ENCODE results near the gene UBR1. TPM values are rescaled to one million over a fixed set of nuclear protein-coding genes. Genes with fewer than 3 reads are reported as not detected.

The UBR1 gene
- total and polyA plus RNA-seq, 2 donors (not counting 3 experiments of a cell fraction or from before 2014, with no cell fraction given), result 5.3 to 26.9 TPM

GRCh38 chr15:43105077-43105736 is 631 bp downstream of the UBR1 start:
- Histone ChIP-seq H3K27me3 (ENCODE audit: control insufficient read depth in 2 of 2, insufficient read depth in 2 of 2, low read length in 2 of 2) (no peaks in the 10 kb centered on the region), H2AFZ (ENCODE audit: low read depth, low read length) (peak overlapping the region; percentile 71), H3K27ac (ENCODE audit: insufficient read depth, low read depth, low read length) (peak overlapping the region; percentile 84), H3K79me2 (ENCODE audit: control insufficient read depth, insufficient read depth, low read length) (peaks cover 47% of the 10 kb centered on the region), H3K4me3 (replicated peaks in 1 of 3; ENCODE audit: insufficient read depth in 1 of 3, low read depth in 1 of 3, low read length in 3 of 3) (peak overlapping the region; percentile 65 to 96 (median 91)), H3K9ac (replicated peaks; ENCODE audit: extremely low read depth, insufficient read depth, low read length) (peak overlapping the region; percentile 90), H4K20me1 (replicated peaks; ENCODE audit: control insufficient read depth, extremely low read depth, insufficient read depth, low read length) (no peaks in the 10 kb centered on the region), H3K4me1 (ENCODE audit: control insufficient read depth, extremely low read depth, insufficient read depth, low read length) (peaks cover 23% of the 10 kb centered on the region), H3K9me3 (replicated peaks; ENCODE audit: control insufficient read depth, insufficient read depth, low read length) (no peaks in the 10 kb centered on the region), H3K36me3 (ENCODE audit: control insufficient read depth in 2 of 2, extremely low read depth in 1 of 2, insufficient read depth in 2 of 2, low read length in 2 of 2) (peaks cover 0 to 6% of the 10 kb centered on the region in 2 experiments), H3K4me2 (ENCODE audit: insufficient read depth, low read length) (peak overlapping the region; percentile 97), H3K9me1 (replicated peaks; ENCODE audit: control insufficient read depth, extremely low read depth, insufficient read depth, low read length) (no peaks in the 10 kb centered on the region)
- POLR2A ChIA-PET, result no interaction called here
- intact Hi-C loops (cut with micrococcal nuclease) (loop anchor here (5.0 to 10.0 kb wide), 3 partner anchors 47 to 1180 kb away; partner anchors contain the start of genes CCNDBP1 and GOLM2), dilution Hi-C loops (cut with MboI; ENCODE audit: extremely low pct_ligation_motif_present, low sequenced_read_pairs) (no loop called here)
- CTCF ChIA-PET, result interaction anchor here (1.3 to 1.5 kb wide), 2 partner anchors 70 to 99 kb away, joined by 3 to 5 read pairs; no protein-coding TSS in a partner anchor
- FAIRE-seq, result no peak
- TSS peak; percentile 69 for BruUV-seq (replicated peaks)
- no peak for TF ChIP-seq GATA2 (IDR thresholded peaks at IDR 0.05; ENCODE audit: insufficient read depth, insufficient read length, low read depth, low read length)
- TF ChIP-seq CTCF (IDR thresholded peaks at IDR 0.05; ENCODE audit: extremely low read depth in 1 of 2, insufficient read depth in 1 of 2, low read depth in 1 of 2, low read length in 2 of 2), result no peak
- TF ChIP-seq POLR2AphosphoS5 (IDR thresholded peaks at IDR 0.05; ENCODE audit: insufficient read depth, low read depth, low read length), result no peak
- TF ChIP-seq FOS (IDR thresholded peaks at IDR 0.05; ENCODE audit: borderline replicate concordance, insufficient read depth, low read length), result no peak
- TF ChIP-seq POLR2A (IDR thresholded peaks at IDR 0.05; ENCODE audit: low read depth, low read length), result no peak
- no peak for TF ChIP-seq MYC (IDR thresholded peaks at IDR 0.05; ENCODE audit: low read depth, low read length)
- TF ChIP-seq EZH2 (IDR thresholded peaks at IDR 0.05; ENCODE audit: borderline replicate concordance, low read depth, low read length, severe bottlenecking), result no peak
- no peak for TF ChIP-seq MAX (IDR thresholded peaks at IDR 0.05; ENCODE audit: insufficient read depth, insufficient read length)
- no peak for TF ChIP-seq JUN (IDR thresholded peaks at IDR 0.05; ENCODE audit: borderline replicate concordance, insufficient read depth, insufficient read length, low read depth)
- DNase-seq (ENCODE audit: low read depth, low spot score), result no peak
